Smooth muscle cell (in vitro differentiated cells): Measurements from ENCODE around the gene KDM3B. TPM values are rescaled to one million over a fixed set of nuclear protein-coding genes. Genes with fewer than 3 reads are reported as not detected.

Experiments used
- DNase-seq: peaks from one replicate; lab custom pipeline; 2025; ENCODE audit not compliant: unreplicated experiment; lab: John Stamatoyannopoulos, UW
- H2AFZ ChIP-seq: fragments of 200-600 bp; sonication (generic); 2 replicates; pipeline ENCODE4 v1.6.0; 2016; ENCODE audit warnings: antibody characterized with exemption, low read depth, mild to moderate bottlenecking
- H3F3A ChIP-seq: fragments of 200-600 bp; sonication (generic); 2 replicates; pipeline ENCODE4 v1.6.0; 2017; ENCODE audit warnings: antibody characterized with exemption, low read depth
- H3K27ac ChIP-seq: fragments of 200-600 bp; sonication (generic); 2 replicates; pipeline ENCODE4 v1.5.1; 2016; ENCODE audit warnings: low read depth, mild to moderate bottlenecking
- H3K27me3 ChIP-seq: fragments of 200-600 bp; sonication (generic); 2 replicates; pipeline ENCODE4 v1.6.1; 2016; ENCODE audit warnings: low read depth, mild to moderate bottlenecking
- H3K36me3 ChIP-seq: fragments of 200-600 bp; sonication (generic); 2 replicates; pipeline ENCODE4 v1.5.1; 2016; ENCODE audit warnings: low read depth
- H3K4me1 ChIP-seq: fragments of 200-600 bp; sonication (generic); 2 replicates; pipeline ENCODE4 v1.5.1; 2016; ENCODE audit warnings: low read depth
- H3K4me2 ChIP-seq: fragments of 200-600 bp; sonication (generic); 2 replicates; pipeline ENCODE4 v1.6.0; 2016; ENCODE audit warnings: mild to moderate bottlenecking
- H3K4me3 ChIP-seq: fragments of 200-600 bp; sonication (generic); 2 replicates; pipeline ENCODE4 v1.5.1; 2016; ENCODE audit warnings: mild to moderate bottlenecking
- H3K79me2 ChIP-seq: fragments of 200-600 bp; sonication (generic); 2 replicates; pipeline ENCODE4 v1.6.0; 2016; ENCODE audit warnings: low read depth, mild to moderate bottlenecking
- H3K9ac ChIP-seq: fragments of 200-600 bp; sonication (generic); 2 replicates; pipeline ENCODE4 v1.6.0; 2016; ENCODE audit warnings: low read depth
- H3K9me3 ChIP-seq: fragments of 200-600 bp; sonication (generic); replicated peaks from 2 replicates; pipeline ENCODE4 v1.5.1; 2016; ENCODE audit warnings: low read depth
- H4K20me1 ChIP-seq: fragments of 200-600 bp; sonication (generic); 2 replicates; pipeline ENCODE4 v1.6.0; 2016; ENCODE audit warnings: low read depth
- CTCF ChIP-seq: fragments of 200-600 bp; sonication (generic); IDR thresholded peaks from 2 replicates; pipeline ENCODE4 v1.5.1; 2017; ENCODE audit warnings: borderline replicate concordance, mild to moderate bottlenecking, antibody characterized with exemption; ENCODE audit not compliant: insufficient read depth, poor library complexity, severe bottlenecking
- WGBS: methylation state at CpG from one replicate; pipeline ENCODE4 v1.1.7; 2016; ENCODE audit warnings: low lambda C conversion rate; 5-methylcytosine and 5-hydroxymethylcytosine counted together
- polyA plus RNA-seq: library from polyadenylated mRNA; unstranded; fragments of >200 nt; fragmentation: Nextera tagmentation; extraction: Ambion mirVana; gene quantifications from 2 replicates; pipeline ENCODE4 v1.2.1, GENCODE V29; 2016
- total RNA-seq: library from RNA; depleted of rRNA; stranded (reverse); fragments of >200 nt; gene quantifications from 2 replicates; pipeline ENCODE4 v1.2.3, GENCODE V29; 2014

Gene KDM3B
- total and polyA plus RNA-seq, 2 experiments from 2014 or later, result 16.5 to 43.1 TPM

- H3K4me1 ChIP-seq, result peaks cover 7% of the 10 kb centered on the region
- no peak overlapping the region for H3K4me2 ChIP-seq
- no peaks in the 10 kb centered on the region for H3F3A ChIP-seq
- TF ChIP-seq CTCF, result no peak
- H3K4me3 ChIP-seq, result no peak overlapping the region
- no peak overlapping the region for H2AFZ ChIP-seq
- no peak overlapping the region for H3K9ac ChIP-seq
- H3K27me3 ChIP-seq, result no peaks in the 10 kb centered on the region
- H3K36me3 ChIP-seq, result no peaks in the 10 kb centered on the region
- H3K9me3 ChIP-seq, result no peaks in the 10 kb centered on the region
- 79% methylated on average over 4 of the region's 4 CpGs for WGBS
- H3K27ac ChIP-seq, result peak overlapping the region; percentile 67
- DNase-seq, result no peak
- no peaks in the 10 kb centered on the region for H4K20me1 ChIP-seq
- no peaks in the 10 kb centered on the region for H3K79me2 ChIP-seq
Observed at GRCh38 chr5:138460032-138460693, 107.7 kb downstream of the KDM3B start.

GRCh38 chr5:138461343-138462125 lies 109.0 kb downstream of the KDM3B start:
- Histone ChIP-seq H3K27me3 (no peaks in the 10 kb centered on the region), H3K36me3 (no peaks in the 10 kb centered on the region), H3K79me2 (peaks cover 9% of the 10 kb centered on the region), H3K4me1 (peaks cover 7% of the 10 kb centered on the region), H2AFZ (no peak overlapping the region), H4K20me1 (peaks cover 11% of the 10 kb centered on the region), H3K9ac (no peak overlapping the region), H3K4me2 (peak overlapping the region; percentile 18), H3K27ac (peak overlapping the region; percentile 67), H3K4me3 (no peak overlapping the region), H3K9me3 (no peaks in the 10 kb centered on the region), H3F3A (peaks cover 6% of the 10 kb centered on the region)
- TF ChIP-seq CTCF, result no peak
- DNase-seq, result no peak
- WGBS, result 69% methylated on average over 11 of the region's 11 CpGs

- peak overlapping the region; percentile 96 for H3K27ac ChIP-seq
- no peaks in the 10 kb centered on the region for H3K27me3 ChIP-seq
- H3K79me2 ChIP-seq, result peaks cover 9% of the 10 kb centered on the region
- no peak for DNase-seq
- no peak overlapping the region for H2AFZ ChIP-seq
- peaks cover 25% of the 10 kb centered on the region for H3F3A ChIP-seq
- peaks cover 7% of the 10 kb centered on the region for H3K4me1 ChIP-seq
- WGBS, result 16% methylated on average over 21 of the region's 21 CpGs
- H3K4me2 ChIP-seq, result peak overlapping the region; percentile 92
- H3K9me3 ChIP-seq, result no peaks in the 10 kb centered on the region
- peak overlapping the region; percentile 88 for H3K9ac ChIP-seq
- H3K4me3 ChIP-seq, result peak overlapping the region; percentile 79
- no peak for TF ChIP-seq CTCF
- peaks cover 4% of the 10 kb centered on the region for H3K36me3 ChIP-seq
- H4K20me1 ChIP-seq, result peaks cover 31% of the 10 kb centered on the region
Observed at GRCh38 chr5:138463419-138464007, 111.0 kb downstream of the KDM3B start.
